RWPE1 (cell line): ENCODE results near the gene MYPOP.

ENCODE experiments used
- CTCF ChIA-PET: fragments of 350-600 bp; sonication (Branson Sonifier 250); formaldehyde crosslinking; extraction: SDS; loops from one replicate; lab custom pipeline; 2021; lab: Yijun Ruan, JAX
- POLR2A ChIA-PET: fragments of 400-600 bp; formaldehyde crosslinking; extraction: SDS; loops from one replicate; lab custom pipeline; 2020; ENCODE audit warnings: antibody characterized with exemption; ENCODE audit not compliant: low non-redundant PET; lab: Yijun Ruan, JAX
- DNase-seq: peaks from one replicate; pipeline ENCODE4 v3.0.0; 2012; ENCODE audit warnings: low spot score
- H3K27ac ChIP-seq: fragments of 450-650 bp; 2 replicates; pipeline ENCODE4 v1.5.1; 2017
- TF ChIP-seq, protein P1 (sequence below): fragments of 450-650 bp; conservative IDR thresholded peaks from 2 replicates; pipeline ENCODE4 v1.5.1; 2017; ENCODE audit warnings: low read depth, mild to moderate bottlenecking

Gene MYPOP

DNA sequence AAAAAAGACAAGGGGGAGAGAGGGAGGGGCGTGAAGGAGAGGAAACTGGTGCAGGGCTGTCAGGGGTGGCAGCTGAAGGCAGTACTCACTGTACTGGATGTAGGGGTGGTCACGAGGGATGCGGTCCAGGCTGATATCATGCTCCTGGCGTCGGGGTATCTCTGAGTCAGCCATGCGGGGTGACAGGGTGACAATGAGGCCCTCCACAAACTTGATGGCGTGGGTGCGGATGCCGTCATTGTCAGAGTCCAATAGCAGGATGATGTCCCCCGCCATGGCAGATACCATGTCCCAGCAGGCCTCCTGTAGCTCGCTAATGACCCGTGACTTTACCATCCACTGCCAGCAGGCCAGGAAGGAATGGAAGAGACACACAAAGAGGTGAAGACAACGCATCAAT lies 54.8 kb downstream of the MYPOP start:
- TF ChIP-seq, protein P1, sequence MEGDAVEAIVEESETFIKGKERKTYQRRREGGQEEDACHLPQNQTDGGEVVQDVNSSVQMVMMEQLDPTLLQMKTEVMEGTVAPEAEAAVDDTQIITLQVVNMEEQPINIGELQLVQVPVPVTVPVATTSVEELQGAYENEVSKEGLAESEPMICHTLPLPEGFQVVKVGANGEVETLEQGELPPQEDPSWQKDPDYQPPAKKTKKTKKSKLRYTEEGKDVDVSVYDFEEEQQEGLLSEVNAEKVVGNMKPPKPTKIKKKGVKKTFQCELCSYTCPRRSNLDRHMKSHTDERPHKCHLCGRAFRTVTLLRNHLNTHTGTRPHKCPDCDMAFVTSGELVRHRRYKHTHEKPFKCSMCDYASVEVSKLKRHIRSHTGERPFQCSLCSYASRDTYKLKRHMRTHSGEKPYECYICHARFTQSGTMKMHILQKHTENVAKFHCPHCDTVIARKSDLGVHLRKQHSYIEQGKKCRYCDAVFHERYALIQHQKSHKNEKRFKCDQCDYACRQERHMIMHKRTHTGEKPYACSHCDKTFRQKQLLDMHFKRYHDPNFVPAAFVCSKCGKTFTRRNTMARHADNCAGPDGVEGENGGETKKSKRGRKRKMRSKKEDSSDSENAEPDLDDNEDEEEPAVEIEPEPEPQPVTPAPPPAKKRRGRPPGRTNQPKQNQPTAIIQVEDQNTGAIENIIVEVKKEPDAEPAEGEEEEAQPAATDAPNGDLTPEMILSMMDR = no peak
- no peak for DNase-seq
- ChIA-PET CTCF (interaction anchor here (0.6 to 1.6 kb wide), 2 partner anchors 11 to 30 kb away, joined by 3 to 4 read pairs; no protein-coding TSS in a partner anchor), POLR2A (no interaction called here)
- H3K27ac ChIP-seq = no peak overlapping the region

DNA sequence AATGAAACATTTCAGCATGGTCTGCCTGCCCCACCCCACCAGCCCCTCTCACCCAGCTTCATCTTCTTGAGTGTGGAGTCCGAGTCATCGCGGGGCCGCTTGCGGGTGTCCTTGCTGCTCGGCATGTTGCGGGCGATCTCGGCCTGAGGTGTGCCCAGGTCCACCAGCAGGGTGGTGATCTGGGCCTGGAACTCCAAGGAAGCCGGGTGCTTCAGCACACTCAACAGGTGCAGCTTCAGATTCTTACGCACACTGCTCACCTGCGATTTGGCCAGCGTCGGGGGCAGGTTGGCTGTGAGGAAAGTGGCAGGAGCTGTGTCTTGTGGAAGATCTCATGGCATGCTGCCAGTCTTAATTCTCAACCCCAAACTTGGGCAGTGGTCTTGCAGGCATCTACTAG lies 60.2 kb downstream of the MYPOP start:
- no peak for DNase-seq
- H3K27ac ChIP-seq = no peak overlapping the region
- ChIA-PET CTCF (interaction anchor here (1.0 kb wide), 1 partner anchor 186 kb away, joined by 3 read pairs; no protein-coding TSS in a partner anchor), POLR2A (no interaction called here)
- TF ChIP-seq, protein P1 = no peak
